Hepatocyte (in vitro differentiated cells): ENCODE measurements around the gene COQ8B. TPM values are rescaled to one million over a fixed set of nuclear protein-coding genes. Genes with fewer than 3 reads are reported as not detected.

ENCODE experiments used
- DNase-seq: peaks from one replicate; pipeline ENCODE4 v3.0.0-alpha.2; 2016; ENCODE audit warnings: low spot score
- H2AFZ ChIP-seq: fragments of 200-600 bp; sonication (generic); 2 replicates; pipeline ENCODE4 v1.6.0; 2016; ENCODE audit warnings: antibody characterized with exemption, mild to moderate bottlenecking
- H3K27ac ChIP-seq: fragments of 200-600 bp; sonication (generic); 2 replicates; pipeline ENCODE4 v1.5.1; 2016; ENCODE audit warnings: mild to moderate bottlenecking
- H3K27me3 ChIP-seq: fragments of 200-600 bp; sonication (generic); 2 replicates; pipeline ENCODE4 v1.6.1; 2016
- H3K36me3 ChIP-seq: fragments of 200-600 bp; sonication (generic); replicated peaks from 2 replicates; pipeline ENCODE4 v1.5.1; 2016; ENCODE audit warnings: low read depth; ENCODE audit not compliant: insufficient read depth
- H3K4me1 ChIP-seq: fragments of 200-600 bp; sonication (generic); 2 replicates; pipeline ENCODE4 v1.5.1; 2016; ENCODE audit warnings: mild to moderate bottlenecking, moderate library complexity; ENCODE audit not compliant: insufficient read depth
- H3K4me2 ChIP-seq: fragments of 200-600 bp; sonication (generic); 2 replicates; pipeline ENCODE4 v1.6.0; 2016
- H3K4me3 ChIP-seq: fragments of 200-600 bp; sonication (generic); 2 replicates; pipeline ENCODE4 v1.5.1; 2016; ENCODE audit warnings: mild to moderate bottlenecking
- H3K79me2 ChIP-seq: fragments of 200-600 bp; sonication (generic); 2 replicates; pipeline ENCODE4 v1.6.0; 2017; ENCODE audit warnings: mild to moderate bottlenecking
- H3K9me2 ChIP-seq: fragments of 200-600 bp; sonication (generic); replicated peaks from 2 replicates; pipeline ENCODE4 v1.6.0; 2017; ENCODE audit warnings: mild to moderate bottlenecking; ENCODE audit not compliant: insufficient read depth
- H3K9me3 ChIP-seq: fragments of 200-600 bp; sonication (generic); 2 replicates; pipeline ENCODE4 v1.5.1; 2016; ENCODE audit warnings: low read depth, mild to moderate bottlenecking
- H4K20me1 ChIP-seq: fragments of 200-600 bp; sonication (generic); 2 replicates; pipeline ENCODE4 v1.6.0; 2016; ENCODE audit warnings: mild to moderate bottlenecking; ENCODE audit not compliant: insufficient read depth, poor library complexity, severe bottlenecking
- CTCF ChIP-seq: fragments of 200-600 bp; sonication (generic); IDR thresholded peaks from 2 replicates; pipeline ENCODE4 v1.5.1; 2016; ENCODE audit warnings: antibody characterized with exemption, mild to moderate bottlenecking; ENCODE audit not compliant: poor library complexity
- EZH2 ChIP-seq: fragments of 200-600 bp; sonication (generic); IDR thresholded peaks from 2 replicates; pipeline ENCODE4 v1.6.1; 2016; ENCODE audit warnings: antibody characterized with exemption, mild to moderate bottlenecking, borderline replicate concordance
- EZH2phosphoT487 ChIP-seq: fragments of 200-600 bp; sonication (generic); IDR thresholded peaks from one replicate; pipeline ENCODE4 v1.6.1; 2018; ENCODE audit warnings: antibody characterized with exemption, mild to moderate bottlenecking, low read depth, moderate library complexity; ENCODE audit not compliant: unreplicated experiment, severe bottlenecking
- WGBS: methylation state at CpG from one replicate; pipeline ENCODE4 v1.1.6; 2016; ENCODE audit warnings: low lambda C conversion rate; ENCODE audit errors: missing lambda C conversion rate; 5-methylcytosine and 5-hydroxymethylcytosine counted together
- polyA plus RNA-seq: library from polyadenylated mRNA; unstranded; fragments of >200 nt; fragmentation: Nextera tagmentation; extraction: Ambion mirVana; gene quantifications from 2 replicates; pipeline ENCODE4 v1.2.1, GENCODE V29; 2016
- total RNA-seq: library from RNA; depleted of rRNA; stranded (reverse); fragments of >200 nt; gene quantifications from 2 replicates; pipeline ENCODE4 v1.2.3, GENCODE V29; 2014

The COQ8B gene
- total and polyA plus RNA-seq, 2 experiments from 2014 or later: 40.2 to 49.2 TPM

- Histone ChIP-seq H3K27me3 (no peaks in the 10 kb centered on the region), H3K9me2 (no peaks in the 10 kb centered on the region), H3K9me3 (no peaks in the 10 kb centered on the region), H4K20me1 (no peaks in the 10 kb centered on the region), H3K4me2 (peak overlapping the region; percentile 56), H3K36me3 (no peaks in the 10 kb centered on the region), H3K4me1 (peaks cover 18% of the 10 kb centered on the region), H2AFZ (no peak overlapping the region), H3K4me3 (no peak overlapping the region), H3K79me2 (peaks cover 7% of the 10 kb centered on the region), H3K27ac (peak overlapping the region; percentile 79)
- WGBS: 59% methylated on average over 17 of the region's 17 CpGs
- TF ChIP-seq CTCF: peak; percentile 13
- TF ChIP-seq EZH2: no peak
- TF ChIP-seq EZH2phosphoT487: no peak
- DNase-seq: peak; percentile 49
Observed at GRCh38 chr19:40744554-40745401, 28.1 kb upstream of the COQ8B start.

- Histone ChIP-seq H2AFZ (no peak overlapping the region), H3K79me2 (no peaks in the 10 kb centered on the region), H3K27ac (no peak overlapping the region), H3K9me2 (no peaks in the 10 kb centered on the region), H3K4me3 (no peak overlapping the region), H3K9me3 (no peaks in the 10 kb centered on the region), H3K27me3 (no peaks in the 10 kb centered on the region), H4K20me1 (no peaks in the 10 kb centered on the region), H3K4me1 (peaks cover 10% of the 10 kb centered on the region), H3K36me3 (no peaks in the 10 kb centered on the region), H3K4me2 (no peak overlapping the region)
- DNase-seq: no peak
- 96% methylated on average over 10 of the region's 10 CpGs for WGBS
- TF ChIP-seq EZH2phosphoT487 (no peak), CTCF (no peak), EZH2 (no peak)
Observed at GRCh38 chr19:40743926-40744325, 27.2 kb upstream of the COQ8B start.

- no peaks in the 10 kb centered on the region for H3K36me3 ChIP-seq
- no peak overlapping the region for H3K27ac ChIP-seq
- 95% methylated on average over 12 of the region's 12 CpGs for WGBS
- no peaks in the 10 kb centered on the region for H3K79me2 ChIP-seq
- no peak overlapping the region for H3K4me3 ChIP-seq
- TF ChIP-seq EZH2 (no peak), CTCF (no peak), EZH2phosphoT487 (no peak)
- H3K4me1 ChIP-seq: peaks cover 10% of the 10 kb centered on the region
- no peaks in the 10 kb centered on the region for H3K9me3 ChIP-seq
- DNase-seq: no peak
- no peak overlapping the region for H3K4me2 ChIP-seq
- no peaks in the 10 kb centered on the region for H3K9me2 ChIP-seq
- H4K20me1 ChIP-seq: no peaks in the 10 kb centered on the region
- H2AFZ ChIP-seq: no peak overlapping the region
- no peaks in the 10 kb centered on the region for H3K27me3 ChIP-seq
Observed at GRCh38 chr19:40742886-40743285, 26.2 kb upstream of the COQ8B start.
